GM12875 (cell line): Measurements from ENCODE around the gene DNAJC15.
"Not testable (repeated sequence)": the region's sequence is repeated elsewhere in the genome, so short reads cannot be mapped to it uniquely, and the experiment has no call there.

Experiments used
- H3K4me3 ChIP-seq: one replicate; pipeline ENCODE4 v1.5.1; 2011; ENCODE audit warnings: low read depth, low read length, control low read depth
- TF ChIP-seq, protein P1 (sequence below): IDR thresholded peaks from 2 replicates; pipeline ENCODE4 v1.5.1; 2011; ENCODE audit warnings: low read depth, mild to moderate bottlenecking, control low read depth, inconsistent platforms, low read length, moderate library complexity, borderline replicate concordance; ENCODE audit not compliant: insufficient read depth

Gene DNAJC15

DNA sequence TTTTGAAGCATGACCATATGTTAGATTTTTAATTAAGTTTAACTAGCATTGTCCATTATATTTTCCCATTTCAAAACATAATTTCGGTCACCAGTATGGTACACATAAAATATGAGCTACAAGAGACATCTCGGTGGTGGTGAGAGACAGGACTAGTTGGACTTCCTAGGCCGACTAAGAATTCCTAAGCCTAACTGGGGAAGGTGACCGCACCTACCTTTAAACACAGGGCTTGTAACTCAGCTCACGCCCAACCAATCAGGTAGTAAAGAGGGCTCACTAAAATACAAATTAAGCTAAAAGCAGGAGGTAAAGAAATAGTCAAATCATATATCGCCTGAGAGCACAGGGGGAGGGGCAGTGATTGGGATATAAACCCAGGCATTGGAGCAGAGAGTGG, 22.9 kb downstream of the DNAJC15 start:
- H3K4me3 ChIP-seq, result no peak overlapping the region
- TF ChIP-seq, protein P1, sequence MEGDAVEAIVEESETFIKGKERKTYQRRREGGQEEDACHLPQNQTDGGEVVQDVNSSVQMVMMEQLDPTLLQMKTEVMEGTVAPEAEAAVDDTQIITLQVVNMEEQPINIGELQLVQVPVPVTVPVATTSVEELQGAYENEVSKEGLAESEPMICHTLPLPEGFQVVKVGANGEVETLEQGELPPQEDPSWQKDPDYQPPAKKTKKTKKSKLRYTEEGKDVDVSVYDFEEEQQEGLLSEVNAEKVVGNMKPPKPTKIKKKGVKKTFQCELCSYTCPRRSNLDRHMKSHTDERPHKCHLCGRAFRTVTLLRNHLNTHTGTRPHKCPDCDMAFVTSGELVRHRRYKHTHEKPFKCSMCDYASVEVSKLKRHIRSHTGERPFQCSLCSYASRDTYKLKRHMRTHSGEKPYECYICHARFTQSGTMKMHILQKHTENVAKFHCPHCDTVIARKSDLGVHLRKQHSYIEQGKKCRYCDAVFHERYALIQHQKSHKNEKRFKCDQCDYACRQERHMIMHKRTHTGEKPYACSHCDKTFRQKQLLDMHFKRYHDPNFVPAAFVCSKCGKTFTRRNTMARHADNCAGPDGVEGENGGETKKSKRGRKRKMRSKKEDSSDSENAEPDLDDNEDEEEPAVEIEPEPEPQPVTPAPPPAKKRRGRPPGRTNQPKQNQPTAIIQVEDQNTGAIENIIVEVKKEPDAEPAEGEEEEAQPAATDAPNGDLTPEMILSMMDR, result no peak

GRCh38 chr13:43054803-43055802, 31.7 kb downstream of the DNAJC15 start:
- TF ChIP-seq, protein P1, result no peak
- peak overlapping the region; percentile 39 for H3K4me3 ChIP-seq

GRCh38 chr13:43057653-43058317, 34.4 kb downstream of the DNAJC15 start:
- no peak overlapping the region for H3K4me3 ChIP-seq
- TF ChIP-seq, protein P1, result no peak

- TF ChIP-seq, protein P1, result no peak
These were observed 34.9 kb downstream of the DNAJC15 start for GRCh38 chr13:43058318-43058674.

GRCh38 chr13:43058831-43059230, 35.4 kb downstream of the DNAJC15 start:
- H3K4me3 ChIP-seq, result no peak overlapping the region
- TF ChIP-seq, protein P1, result no peak

More at GRCh38 chr13:43058318-43058674, 34.9 kb downstream of the DNAJC15 start:
- no peak overlapping the region for H3K4me3 ChIP-seq

DNA sequence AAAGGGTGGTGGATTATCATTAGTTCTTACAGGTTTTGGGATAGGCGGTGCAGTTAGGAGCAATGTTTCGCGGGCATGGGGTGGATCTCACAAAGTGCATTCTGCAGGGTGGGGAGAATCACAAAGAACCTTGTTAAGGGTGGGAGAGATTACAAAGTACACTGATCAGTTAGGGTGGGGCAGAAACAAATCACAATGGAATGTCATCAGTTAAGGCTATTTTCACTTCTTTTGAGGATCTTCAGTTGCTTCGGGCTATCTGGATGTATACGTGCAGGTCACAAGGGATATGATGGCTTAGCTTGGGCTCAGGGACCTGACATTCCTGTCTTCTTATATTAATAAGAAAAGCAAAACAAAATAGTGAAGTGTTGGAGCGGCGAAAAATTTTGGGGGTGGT, 36.4 kb downstream of the DNAJC15 start:
- H3K4me3 ChIP-seq, result not testable (repeated sequence)

- H3K4me3 ChIP-seq, result not testable (repeated sequence)
These were observed 37.4 kb downstream of the DNAJC15 start for GRCh38 chr13:43060806-43061205.
